Lower lobe of right lung (tissue), 2 donors: ENCODE results near the gene SMYD4. TPM values are rescaled to one million over a fixed set of nuclear protein-coding genes. Genes with fewer than 3 reads are reported as not detected.
A peak's percentile ranks its signal among the peaks of the same experiment; 100 is the strongest.

Experiments used
- ATAC-seq, 2 donors: fragments of 200-7000 bp; cut with Tn5 transposase; one replicate each; pipeline ENCODE4 v1.9.1; 2020 to 2022; ENCODE audit warnings: mild to moderate bottlenecking in 2 of 2, moderate library complexity in 2 of 2
- DNase-seq: peaks from one replicate; pipeline ENCODE4 v3.0.0-alpha.2; 2020
- H3K27ac ChIP-seq: fragments of 200-600 bp; one replicate; pipeline ENCODE4 v1.8.0; 2022
- H3K27me3 ChIP-seq: fragments of 200-600 bp; one replicate; pipeline ENCODE4 v1.8.0; 2022; ENCODE audit warnings: low read depth
- H3K36me3 ChIP-seq: fragments of 200-600 bp; one replicate; pipeline ENCODE4 v1.8.0; 2022; ENCODE audit warnings: mild to moderate bottlenecking
- H3K4me1 ChIP-seq: fragments of 200-600 bp; one replicate; pipeline ENCODE4 v1.8.0; 2022
- H3K4me3 ChIP-seq: fragments of 200-600 bp; one replicate; pipeline ENCODE4 v1.8.0; 2022; ENCODE audit warnings: mild to moderate bottlenecking
- H3K9me3 ChIP-seq: fragments of 200-600 bp; one replicate; pipeline ENCODE4 v1.8.0; 2022
- CTCF ChIP-seq: fragments of 200-600 bp; IDR thresholded peaks from one replicate; pipeline ENCODE4 v1.8.0; 2022; ENCODE audit warnings: antibody characterized with exemption, mild to moderate bottlenecking
- intact Hi-C: fragments of 100-400 bp; cut with DNase I; formaldehyde crosslinking; loops from one replicate; pipeline ENCODE4 v1.11.0; 2022
- total RNA-seq: library from RNA; stranded (reverse); fragmentation: NEBNext Ultra II Directional; extraction: Animal tissue kit (Norgen Biotek cat#: 25700); gene quantifications from one replicate; pipeline ENCODE4 v1.2.1, GENCODE V29; 2021
- donor health status: DM: no; HTN: yes; CAD: no; lungs with severe emphysema.

Gene SMYD4
- total RNA-seq, 1 donor from 2014 or later = 21.9 TPM

GRCh38 chr17:1759529-1759928 lies 70.2 kb downstream of the SMYD4 start:
- peak in 1 of 2 donors; percentile 55 for ATAC-seq
- intact Hi-C loops = no loop called here
- H3K27ac ChIP-seq = peak overlapping the region; percentile 31

GRCh38 chr17:1758807-1759206 lies 70.9 kb downstream of the SMYD4 start:
- intact Hi-C loops = no loop called here
- peak overlapping the region; percentile 31 for H3K27ac ChIP-seq
- ATAC-seq (no peak), DNase-seq (no peak)
- peaks cover 25% of the 10 kb centered on the region for H3K4me1 ChIP-seq
- H3K4me3 ChIP-seq = no peak overlapping the region
- no peaks in the 10 kb centered on the region for H3K9me3 ChIP-seq
- H3K27me3 ChIP-seq = no peaks in the 10 kb centered on the region
- H3K36me3 ChIP-seq = no peaks in the 10 kb centered on the region
- no peak for TF ChIP-seq CTCF

More at GRCh38 chr17:1759529-1759928, 70.2 kb downstream of the SMYD4 start:
- Histone ChIP-seq H3K4me1 (peaks cover 25% of the 10 kb centered on the region), H3K9me3 (no peaks in the 10 kb centered on the region), H3K4me3 (no peak overlapping the region), H3K36me3 (no peaks in the 10 kb centered on the region), H3K27me3 (no peaks in the 10 kb centered on the region)
- TF ChIP-seq CTCF = no peak
- DNase-seq = no peak

GRCh38 chr17:1755827-1756262 lies 73.9 kb downstream of the SMYD4 start:
- H3K27ac ChIP-seq = no peak overlapping the region

GRCh38 chr17:1755252-1755826 lies 74.4 kb downstream of the SMYD4 start:
- peaks cover 41% of the 10 kb centered on the region for H3K4me1 ChIP-seq
- H3K4me3 ChIP-seq = no peak overlapping the region
- peak overlapping the region; percentile 41 for H3K27ac ChIP-seq
- no peak for TF ChIP-seq CTCF
- ATAC-seq (no peak), DNase-seq (no peak)
- no peaks in the 10 kb centered on the region for H3K9me3 ChIP-seq
- intact Hi-C loops = no loop called here
- H3K27me3 ChIP-seq = no peaks in the 10 kb centered on the region
- no peaks in the 10 kb centered on the region for H3K36me3 ChIP-seq

More at GRCh38 chr17:1755827-1756262, 73.9 kb downstream of the SMYD4 start:
- H3K27me3 ChIP-seq = no peaks in the 10 kb centered on the region
- H3K4me1 ChIP-seq = peaks cover 36% of the 10 kb centered on the region
- intact Hi-C loops = no loop called here
- no peaks in the 10 kb centered on the region for H3K36me3 ChIP-seq
- ATAC-seq = no peak
- DNase-seq = no peak
- no peak overlapping the region for H3K4me3 ChIP-seq
- no peak for TF ChIP-seq CTCF
- no peaks in the 10 kb centered on the region for H3K9me3 ChIP-seq

- intact Hi-C loops = no loop called here
- ATAC-seq (no peak), DNase-seq (no peak)
- Histone ChIP-seq H3K27me3 (no peaks in the 10 kb centered on the region), H3K9me3 (no peaks in the 10 kb centered on the region), H3K36me3 (no peaks in the 10 kb centered on the region), H3K4me1 (peaks cover 46% of the 10 kb centered on the region), H3K27ac (peak overlapping the region; percentile 41), H3K4me3 (no peak overlapping the region)
- TF ChIP-seq CTCF = no peak
Observed at GRCh38 chr17:1754430-1755112, 75.1 kb downstream of the SMYD4 start.
